ENCODE data around the gene TSC22D2.

TSC22D2 gene

DNA sequence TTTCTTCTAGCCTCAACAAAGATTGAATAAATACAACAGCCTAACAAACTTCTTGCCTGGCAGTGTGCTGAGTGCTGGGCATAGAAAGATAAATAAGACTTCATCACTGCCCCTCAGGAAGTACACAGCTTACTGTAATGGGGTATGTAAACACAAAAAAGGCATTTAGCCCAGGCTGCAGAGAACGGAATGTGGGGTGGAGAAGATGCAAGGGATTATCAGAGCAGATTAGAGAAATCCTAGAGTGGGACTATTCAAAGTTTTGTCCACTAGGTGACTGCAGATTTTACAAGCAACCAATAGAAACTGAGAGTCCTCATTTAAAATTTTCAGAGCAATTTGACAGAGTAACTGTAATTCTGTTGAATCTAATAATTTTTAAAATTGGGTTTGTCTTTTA, 35.4 kb upstream of the TSC22D2 start:
- Histone ChIP-seq H3K36me3 (ENCODE audit: control insufficient read depth, low read depth, low read length) (no peaks in the 10 kb centered on the region), H3K27me3 (ENCODE audit: control insufficient read depth, insufficient read depth, low read length) (no peaks in the 10 kb centered on the region), H3K27ac (ENCODE audit: low read length) (no peak overlapping the region), H3K4me3 (ENCODE audit: low read length) (no peak overlapping the region), H3K9ac (ENCODE audit: low read length) (no peak overlapping the region), H3K9me3 (ENCODE audit: control insufficient read depth, low read depth, low read length) (no peaks in the 10 kb centered on the region), H3K4me1 (ENCODE audit: control insufficient read depth, low read depth, low read length) (peaks cover 22% of the 10 kb centered on the region)

GRCh38 chr3:150373234-150373875, 34.7 kb upstream of the TSC22D2 start:
- Histone ChIP-seq H3K36me3 (ENCODE audit: control insufficient read depth, low read depth, low read length) (no peaks in the 10 kb centered on the region), H3K27ac (ENCODE audit: low read length) (no peak overlapping the region), H3K27me3 (ENCODE audit: control insufficient read depth, insufficient read depth, low read length) (no peaks in the 10 kb centered on the region), H3K9me3 (ENCODE audit: control insufficient read depth, low read depth, low read length) (no peaks in the 10 kb centered on the region), H3K4me1 (ENCODE audit: control insufficient read depth, low read depth, low read length) (peaks cover 22% of the 10 kb centered on the region), H3K4me3 (ENCODE audit: low read length) (no peak overlapping the region), H3K9ac (ENCODE audit: low read length) (no peak overlapping the region)

DNA sequence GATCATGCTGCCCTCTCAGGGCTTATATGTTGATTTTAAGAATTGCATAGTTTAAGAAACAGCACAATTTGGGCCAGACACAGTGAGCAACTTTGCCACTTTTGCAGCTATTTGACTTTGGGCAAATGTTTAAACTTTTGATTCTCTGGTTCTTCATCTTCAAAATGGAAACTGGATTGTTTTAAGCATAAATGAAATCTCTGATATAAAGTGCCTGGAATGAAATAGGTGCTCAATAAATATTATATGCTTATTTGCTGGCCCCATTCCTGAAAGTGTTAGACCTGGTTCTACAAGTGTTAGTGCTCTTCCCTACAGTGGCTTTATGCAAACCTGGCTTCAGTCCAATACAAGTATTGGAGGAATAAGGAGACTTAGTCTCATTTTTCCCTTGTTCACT, 33.1 kb upstream of the TSC22D2 start:
- no peak overlapping the region for H3K4me3 ChIP-seq (ENCODE audit: low read length)
- no peak overlapping the region for H3K27ac ChIP-seq (ENCODE audit: low read length)
- no peaks in the 10 kb centered on the region for H3K27me3 ChIP-seq (ENCODE audit: control insufficient read depth, insufficient read depth, low read length)
- no peaks in the 10 kb centered on the region for H3K36me3 ChIP-seq (ENCODE audit: control insufficient read depth, low read depth, low read length)
- H3K9me3 ChIP-seq (ENCODE audit: control insufficient read depth, low read depth, low read length), result no peaks in the 10 kb centered on the region
- H3K4me1 ChIP-seq (ENCODE audit: control insufficient read depth, low read depth, low read length), result peaks cover 23% of the 10 kb centered on the region
- H3K9ac ChIP-seq (ENCODE audit: low read length), result no peak overlapping the region

DNA sequence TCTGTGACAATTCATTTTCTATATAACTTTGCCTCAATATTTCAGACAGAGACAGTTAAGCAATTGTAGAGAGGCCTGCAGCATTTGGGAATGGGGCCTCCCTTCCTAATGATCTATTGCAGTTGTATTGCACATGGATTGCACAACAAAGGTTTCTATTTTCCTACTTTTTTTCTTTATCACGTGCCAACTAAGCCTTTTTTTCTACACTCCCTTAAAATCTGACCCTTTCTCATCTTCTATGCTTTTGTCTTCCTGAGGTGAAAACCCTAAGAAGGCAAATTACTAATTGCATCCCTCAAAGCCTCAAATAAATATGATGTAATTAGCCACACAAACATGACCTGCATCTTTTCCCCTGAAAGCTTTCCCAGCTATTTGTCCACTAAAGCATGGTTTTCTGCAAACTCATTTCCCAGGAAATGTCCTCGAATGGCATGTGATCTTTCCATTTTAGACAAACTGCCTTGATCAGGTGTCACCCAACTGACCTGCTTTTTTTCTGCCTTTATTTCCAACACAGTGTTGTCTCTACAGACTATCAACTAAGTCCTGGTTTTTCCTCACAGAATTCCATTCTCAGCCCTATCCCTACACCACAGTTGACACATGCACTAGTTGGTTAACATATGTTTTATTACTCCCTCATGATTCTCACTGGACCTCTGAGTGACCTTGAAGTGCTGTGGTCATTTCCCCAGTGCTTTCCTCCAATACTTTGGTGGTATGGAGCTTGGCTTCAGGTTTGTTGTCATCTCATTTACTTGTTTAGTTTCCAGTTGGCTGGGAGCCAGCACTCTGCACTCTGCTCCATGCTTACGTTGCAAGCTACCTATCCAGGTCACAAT, 31.9 kb upstream of the TSC22D2 start:
- Histone ChIP-seq H3K4me1 (ENCODE audit: control insufficient read depth, low read depth, low read length) (peaks cover 14% of the 10 kb centered on the region), H3K9ac (ENCODE audit: low read length) (no peak overlapping the region), H3K4me3 (ENCODE audit: low read length) (no peak overlapping the region), H3K36me3 (ENCODE audit: control insufficient read depth, low read depth, low read length) (no peaks in the 10 kb centered on the region), H3K27ac (ENCODE audit: low read length) (no peak overlapping the region), H3K9me3 (ENCODE audit: control insufficient read depth, low read depth, low read length) (no peaks in the 10 kb centered on the region), H3K27me3 (ENCODE audit: control insufficient read depth, insufficient read depth, low read length) (no peaks in the 10 kb centered on the region)

GRCh38 chr3:150377601-150378300, 30.3 kb upstream of the TSC22D2 start:
- no peaks in the 10 kb centered on the region for H3K9me3 ChIP-seq (ENCODE audit: control insufficient read depth, low read depth, low read length)
- no peak overlapping the region for H3K27ac ChIP-seq (ENCODE audit: low read length)
- H3K27me3 ChIP-seq (ENCODE audit: control insufficient read depth, insufficient read depth, low read length), result no peaks in the 10 kb centered on the region
- H3K4me3 ChIP-seq (ENCODE audit: low read length), result no peak overlapping the region
- peaks cover 5% of the 10 kb centered on the region for H3K4me1 ChIP-seq (ENCODE audit: control insufficient read depth, low read depth, low read length)
- H3K36me3 ChIP-seq (ENCODE audit: control insufficient read depth, low read depth, low read length), result no peaks in the 10 kb centered on the region
- H3K9ac ChIP-seq (ENCODE audit: low read length), result no peak overlapping the region

DNA sequence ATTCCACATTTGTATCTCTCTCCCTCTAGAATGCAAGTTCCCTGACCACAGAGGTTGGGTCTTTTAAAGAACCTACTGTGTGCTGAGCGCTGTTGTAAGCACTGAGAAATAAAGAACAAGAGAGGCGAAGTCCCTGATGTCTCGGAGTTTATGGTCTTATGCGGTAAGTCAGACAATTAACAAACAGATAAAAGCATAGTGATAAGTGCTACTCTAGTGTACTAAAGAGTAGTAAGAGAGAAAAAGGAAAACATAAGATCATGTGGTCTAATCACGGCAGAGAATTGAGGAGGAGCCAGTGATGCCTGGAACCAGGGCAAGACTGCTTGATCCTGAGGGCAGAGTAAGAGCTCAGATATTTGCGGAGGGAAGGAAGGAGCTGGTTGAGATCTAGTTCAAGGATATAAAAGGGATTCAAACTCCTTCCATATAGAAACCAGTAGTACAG, 29.8 kb upstream of the TSC22D2 start:
- H3K9me3 ChIP-seq (ENCODE audit: control insufficient read depth, low read depth, low read length), result no peaks in the 10 kb centered on the region

GRCh38 chr3:150379469-150379868, 28.6 kb upstream of the TSC22D2 start:
- Histone ChIP-seq H3K27ac (ENCODE audit: low read length) (no peak overlapping the region), H3K4me1 (ENCODE audit: control insufficient read depth, low read depth, low read length) (peaks cover 5% of the 10 kb centered on the region)

More for the DNA sequence above, 29.8 kb upstream of the TSC22D2 start:
- no peaks in the 10 kb centered on the region for H3K27me3 ChIP-seq (ENCODE audit: control insufficient read depth, insufficient read depth, low read length)
- H3K36me3 ChIP-seq (ENCODE audit: control insufficient read depth, low read depth, low read length), result no peaks in the 10 kb centered on the region
- H3K27ac ChIP-seq (ENCODE audit: low read length), result no peak overlapping the region
- H3K4me3 ChIP-seq (ENCODE audit: low read length), result no peak overlapping the region
- H3K4me1 ChIP-seq (ENCODE audit: control insufficient read depth, low read depth, low read length), result peaks cover 5% of the 10 kb centered on the region
- H3K9ac ChIP-seq (ENCODE audit: low read length), result no peak overlapping the region

GRCh38 chr3:150384296-150385212, 23.5 kb upstream of the TSC22D2 start:
- Histone ChIP-seq H3K36me3 (ENCODE audit: control insufficient read depth, low read depth, low read length) (no peaks in the 10 kb centered on the region), H3K9ac (ENCODE audit: low read length) (no peak overlapping the region), H3K9me3 (ENCODE audit: control insufficient read depth, low read depth, low read length) (no peaks in the 10 kb centered on the region), H3K4me1 (ENCODE audit: control insufficient read depth, low read depth, low read length) (peaks cover 9% of the 10 kb centered on the region), H3K27me3 (ENCODE audit: control insufficient read depth, insufficient read depth, low read length) (no peaks in the 10 kb centered on the region), H3K4me3 (ENCODE audit: low read length) (no peak overlapping the region), H3K27ac (ENCODE audit: low read length) (no peak overlapping the region)

More at GRCh38 chr3:150379469-150379868, 28.6 kb upstream of the TSC22D2 start:
- H3K9me3 ChIP-seq (ENCODE audit: control insufficient read depth, low read depth, low read length), result no peaks in the 10 kb centered on the region
- no peaks in the 10 kb centered on the region for H3K27me3 ChIP-seq (ENCODE audit: control insufficient read depth, insufficient read depth, low read length)
- H3K9ac ChIP-seq (ENCODE audit: low read length), result no peak overlapping the region
- no peak overlapping the region for H3K4me3 ChIP-seq (ENCODE audit: low read length)
- H3K36me3 ChIP-seq (ENCODE audit: control insufficient read depth, low read depth, low read length), result no peaks in the 10 kb centered on the region

DNA sequence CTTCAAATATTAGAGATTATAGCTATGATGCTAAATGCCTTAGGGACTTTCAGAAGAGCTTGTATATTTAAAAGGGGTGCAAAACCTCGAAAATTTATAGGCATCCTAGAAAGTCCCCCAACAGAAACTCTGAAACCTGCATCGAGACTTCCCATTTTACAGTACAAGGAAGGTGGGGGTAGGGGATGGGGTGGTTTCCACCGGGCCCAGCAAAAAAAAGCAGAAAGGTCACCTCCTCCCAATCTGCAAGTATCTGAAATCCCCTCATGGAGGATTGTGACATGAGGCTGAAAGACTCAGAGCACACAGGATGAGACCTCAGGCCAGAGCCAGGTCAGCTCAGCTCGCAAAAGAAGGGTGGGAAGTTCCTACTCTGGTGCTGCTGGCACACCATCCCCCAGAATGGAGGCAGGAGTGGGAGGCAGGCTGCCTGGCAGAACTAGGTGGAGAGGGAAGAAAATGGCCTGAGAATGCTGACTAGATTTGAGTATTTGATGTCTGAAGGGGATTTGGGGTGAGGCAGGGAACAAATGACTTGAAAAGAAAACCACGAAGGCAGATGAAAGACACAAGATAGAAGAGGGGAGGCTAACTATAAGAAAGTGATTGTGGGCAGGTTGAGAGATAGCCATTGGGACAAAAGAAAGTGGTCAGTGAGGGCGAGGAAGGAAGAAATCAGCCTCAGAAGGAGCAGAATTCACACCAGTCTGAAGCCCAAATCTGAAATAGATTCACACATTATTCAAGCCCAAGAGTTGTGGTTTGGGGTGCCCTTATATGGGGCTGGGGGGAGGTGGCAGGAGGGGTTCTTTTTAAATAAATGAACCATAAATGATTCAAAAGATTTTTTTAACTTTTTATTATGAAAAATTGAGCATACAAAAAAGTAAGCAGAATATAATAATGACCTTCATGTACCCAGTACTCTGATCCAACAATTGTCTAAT, 22.5 kb upstream of the TSC22D2 start:
- no peaks in the 10 kb centered on the region for H3K27me3 ChIP-seq (ENCODE audit: control insufficient read depth, insufficient read depth, low read length)
- H3K4me3 ChIP-seq (ENCODE audit: low read length), result no peak overlapping the region
- H3K36me3 ChIP-seq (ENCODE audit: control insufficient read depth, low read depth, low read length), result no peaks in the 10 kb centered on the region

More for the DNA sequence above, 22.5 kb upstream of the TSC22D2 start:
- no peaks in the 10 kb centered on the region for H3K9me3 ChIP-seq (ENCODE audit: control insufficient read depth, low read depth, low read length)
- H3K9ac ChIP-seq (ENCODE audit: low read length), result no peak overlapping the region
- peaks cover 4% of the 10 kb centered on the region for H3K4me1 ChIP-seq (ENCODE audit: control insufficient read depth, low read depth, low read length)
- H3K27ac ChIP-seq (ENCODE audit: low read length), result no peak overlapping the region
